HepG2 (cell line): ENCODE measurements around the gene RTRAF.

Experiments used
- KDM5A ChIP-seq: fragments of 200-600 bp; sonication (generic); IDR thresholded peaks from 2 replicates; pipeline ENCODE4 v1.7.0; 2018; ENCODE audit warnings: antibody characterized with exemption, mild to moderate bottlenecking, low read length, borderline replicate concordance
- NFYB ChIP-seq: sonication (generic); formaldehyde crosslinking; IDR thresholded peaks from 2 replicates; pipeline ENCODE4 v1.4.0; 2020; ENCODE audit warnings: missing genetic modification reagents
- PREB ChIP-seq: sonication (generic); formaldehyde crosslinking; IDR thresholded peaks from 2 replicates; pipeline ENCODE4 v1.4.0; 2020; ENCODE audit warnings: missing genetic modification reagents
- RAD21 ChIP-seq: fragments of 450-650 bp; formaldehyde crosslinking; IDR thresholded peaks from 2 replicates; pipeline ENCODE4 v1.5.0; 2020; ENCODE audit warnings: mild to moderate bottlenecking
- TF ChIP-seq, protein P1 (sequence below): sonication (generic); formaldehyde crosslinking; IDR thresholded peaks from 2 replicates; pipeline ENCODE4 v1.5.0; 2020; ENCODE audit warnings: mild to moderate bottlenecking, missing genetic modification reagents, moderate library complexity

DNA sequence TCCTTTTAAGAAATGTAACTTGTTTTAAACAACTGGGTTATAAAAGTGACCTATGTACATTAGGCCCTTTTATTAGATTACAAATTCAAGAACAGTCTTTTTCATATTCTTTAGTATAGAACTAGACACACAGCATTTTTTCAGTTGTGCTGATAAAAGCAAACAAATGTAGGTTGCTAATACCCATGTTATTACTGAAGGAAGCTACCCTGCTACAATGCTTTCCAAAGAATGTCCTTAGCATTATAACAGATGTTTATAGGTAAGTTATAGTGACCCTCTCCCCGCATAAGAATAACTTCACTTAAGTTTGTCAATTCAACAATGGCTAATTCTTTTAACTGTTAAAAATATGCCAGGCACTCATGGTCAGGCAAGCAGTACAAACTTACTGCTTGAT is 17.9 kb downstream of the RTRAF start:
- TF ChIP-seq RAD21 (CRISPR knock-in tag) (no peak), PREB (CRISPR knock-in tag) (no peak), KDM5A (no peak), NFYB (no peak)
- TF ChIP-seq, protein P1, sequence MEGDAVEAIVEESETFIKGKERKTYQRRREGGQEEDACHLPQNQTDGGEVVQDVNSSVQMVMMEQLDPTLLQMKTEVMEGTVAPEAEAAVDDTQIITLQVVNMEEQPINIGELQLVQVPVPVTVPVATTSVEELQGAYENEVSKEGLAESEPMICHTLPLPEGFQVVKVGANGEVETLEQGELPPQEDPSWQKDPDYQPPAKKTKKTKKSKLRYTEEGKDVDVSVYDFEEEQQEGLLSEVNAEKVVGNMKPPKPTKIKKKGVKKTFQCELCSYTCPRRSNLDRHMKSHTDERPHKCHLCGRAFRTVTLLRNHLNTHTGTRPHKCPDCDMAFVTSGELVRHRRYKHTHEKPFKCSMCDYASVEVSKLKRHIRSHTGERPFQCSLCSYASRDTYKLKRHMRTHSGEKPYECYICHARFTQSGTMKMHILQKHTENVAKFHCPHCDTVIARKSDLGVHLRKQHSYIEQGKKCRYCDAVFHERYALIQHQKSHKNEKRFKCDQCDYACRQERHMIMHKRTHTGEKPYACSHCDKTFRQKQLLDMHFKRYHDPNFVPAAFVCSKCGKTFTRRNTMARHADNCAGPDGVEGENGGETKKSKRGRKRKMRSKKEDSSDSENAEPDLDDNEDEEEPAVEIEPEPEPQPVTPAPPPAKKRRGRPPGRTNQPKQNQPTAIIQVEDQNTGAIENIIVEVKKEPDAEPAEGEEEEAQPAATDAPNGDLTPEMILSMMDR (CRISPR knock-in tag) = no peak
